Neural cell (in vitro differentiated cells): ENCODE data around the gene CACNA1D. TPM values are rescaled to one million over a fixed set of nuclear protein-coding genes. Genes with fewer than 3 reads are reported as not detected.

Experiments used
- H2AFZ ChIP-seq: fragments of 200-600, 300-800 bp; sonication (generic), shearing (Covaris generic); 2 replicates; pipeline ENCODE4 v1.6.0; 2014; ENCODE audit warnings: low read depth, mild to moderate bottlenecking, antibody characterized with exemption, low read length, moderate library complexity
- H3F3A ChIP-seq: fragments of 200-600 bp; shearing (Covaris generic); 2 replicates; pipeline ENCODE4 v1.6.1; 2016; ENCODE audit warnings: mild to moderate bottlenecking, moderate library complexity, mixed read lengths, antibody characterized with exemption, low read length; ENCODE audit not compliant: insufficient read depth, poor library complexity, severe bottlenecking
- H3K27ac ChIP-seq: fragments of 200-600, 300-800 bp; sonication (generic), shearing (Covaris generic); 2 replicates; pipeline ENCODE4 v1.5.1; 2014; ENCODE audit warnings: mild to moderate bottlenecking, low read length, moderate library complexity
- H3K27me3 ChIP-seq: fragments of 300-800, 200-600 bp; sonication (generic), shearing (Covaris generic); 2 replicates; pipeline ENCODE4 v1.6.0; 2014; ENCODE audit warnings: mild to moderate bottlenecking, low read depth, low read length, moderate library complexity; ENCODE audit not compliant: insufficient read depth
- H3K36me3 ChIP-seq: fragments of 300-800, 200-600 bp; sonication (generic), shearing (Covaris generic); 2 replicates; pipeline ENCODE4 v1.5.1; 2014; ENCODE audit warnings: mild to moderate bottlenecking, antibody characterized with exemption, low read length, moderate library complexity; ENCODE audit not compliant: insufficient read depth
- H3K4me2 ChIP-seq: fragments of 300-800, 200-600 bp; sonication (generic), shearing (Covaris generic); 2 replicates; pipeline ENCODE4 v1.6.0; 2014; ENCODE audit warnings: mild to moderate bottlenecking, low read length
- H3K4me3 ChIP-seq: fragments of 300-800, 200-600 bp; sonication (generic), shearing (Covaris generic); 2 replicates; pipeline ENCODE4 v1.5.1; 2014; ENCODE audit warnings: mild to moderate bottlenecking, low read length, moderate library complexity
- H3K79me2 ChIP-seq: fragments of 200-600 bp; shearing (Covaris generic); replicated peaks from 2 replicates; pipeline ENCODE4 v1.6.0; 2014; ENCODE audit warnings: mild to moderate bottlenecking, low read length, moderate library complexity; ENCODE audit not compliant: insufficient read depth
- H3K9ac ChIP-seq: fragments of 300-800, 200-600 bp; sonication (generic), shearing (Covaris generic); 2 replicates; pipeline ENCODE4 v1.6.1; 2016; ENCODE audit warnings: mild to moderate bottlenecking, low read length, mixed read lengths
- H3K9me2 ChIP-seq: fragments of 200-600 bp; shearing (Covaris generic); 2 replicates; pipeline ENCODE4 v1.6.1; 2016; ENCODE audit warnings: mild to moderate bottlenecking, low read length, mixed read lengths; ENCODE audit not compliant: insufficient read depth
- H3K9me3 ChIP-seq: fragments of 200-600, 300-800 bp; sonication (generic), shearing (Covaris generic); 2 replicates; pipeline ENCODE4 v1.6.1; 2016; ENCODE audit warnings: mild to moderate bottlenecking, mixed run types, low read length, moderate library complexity, mixed read lengths
- H4K20me1 ChIP-seq: fragments of 200-600 bp; shearing (Covaris generic); 2 replicates; pipeline ENCODE4 v1.6.1; 2016; ENCODE audit warnings: mild to moderate bottlenecking, mixed run types; ENCODE audit not compliant: insufficient read depth
- CTCF ChIP-seq: fragments of 450-650 bp; IDR thresholded peaks from 2 replicates; pipeline ENCODE4 v1.5.1; 2014; ENCODE audit warnings: antibody characterized with exemption, mild to moderate bottlenecking, moderate library complexity; ENCODE audit not compliant: poor library complexity, severe bottlenecking
- EP300 ChIP-seq: fragments of 450-650 bp; conservative IDR thresholded peaks from 2 replicates; pipeline ENCODE4 v1.6.1; 2014; ENCODE audit warnings: antibody characterized with exemption, mild to moderate bottlenecking, moderate library complexity; ENCODE audit not compliant: poor library complexity, severe bottlenecking
- EZH2 ChIP-seq: fragments of 200-600, 300-800 bp; shearing (Covaris generic), sonication (generic); IDR thresholded peaks from 2 replicates; pipeline ENCODE4 v1.6.1; 2014; ENCODE audit warnings: antibody characterized with exemption, low read length, borderline replicate concordance, mild to moderate bottlenecking; ENCODE audit not compliant: insufficient read depth, poor library complexity, severe bottlenecking
- MXI1 ChIP-seq: fragments of 450-650 bp; conservative IDR thresholded peaks from 2 replicates; pipeline ENCODE4 v1.6.1; 2014; ENCODE audit warnings: antibody characterized with exemption, mild to moderate bottlenecking; ENCODE audit not compliant: poor library complexity, severe bottlenecking
- POLR2AphosphoS5 ChIP-seq: IDR thresholded peaks from 2 replicates; pipeline ENCODE4 v1.6.1; 2012
- RAD21 ChIP-seq: fragments of 450-650 bp; conservative IDR thresholded peaks from 2 replicates; pipeline ENCODE4 v1.6.1; 2014; ENCODE audit warnings: antibody characterized with exemption, mild to moderate bottlenecking, moderate library complexity
- REST ChIP-seq: IDR thresholded peaks from 2 replicates; pipeline ENCODE4 v1.6.1; 2012; ENCODE audit warnings: borderline replicate concordance
- SMC3 ChIP-seq: fragments of 450-650 bp; conservative IDR thresholded peaks from 2 replicates; pipeline ENCODE4 v1.6.1; 2014; ENCODE audit warnings: antibody characterized with exemption, mild to moderate bottlenecking, moderate library complexity; ENCODE audit not compliant: poor library complexity
- TAF1 ChIP-seq: IDR thresholded peaks from 2 replicates; pipeline ENCODE4 v1.6.1; 2012; ENCODE audit warnings: low read depth
- polyA plus RNA-seq: library from polyadenylated mRNA; depleted of rRNA; stranded (reverse); fragments of >200 nt; gene quantifications from 2 replicates; pipeline ENCODE4 v1.2.3, GENCODE V29; 2014

Gene CACNA1D
- polyA plus RNA-seq, 1 donor from 2014 or later, result 22.5 TPM

- TF ChIP-seq EZH2 (no peak), CTCF (no peak), SMC3 (no peak), RAD21 (no peak), REST (no peak)
- no peaks in the 10 kb centered on the region for H3K27me3 ChIP-seq
- H3K4me3 ChIP-seq, result no peak overlapping the region
- no peaks in the 10 kb centered on the region for H3K79me2 ChIP-seq
- H4K20me1 ChIP-seq, result no peaks in the 10 kb centered on the region
- no peaks in the 10 kb centered on the region for H3F3A ChIP-seq
- H3K4me2 ChIP-seq, result no peak overlapping the region
- H2AFZ ChIP-seq, result no peak overlapping the region
- H3K9ac ChIP-seq, result no peak overlapping the region
- H3K9me3 ChIP-seq, result no peaks in the 10 kb centered on the region
- H3K27ac ChIP-seq, result no peak overlapping the region
- no peaks in the 10 kb centered on the region for H3K9me2 ChIP-seq
- no peaks in the 10 kb centered on the region for H3K36me3 ChIP-seq
Observed at GRCh38 chr3:53789459-53789858, 295.0 kb downstream of the CACNA1D start.

- no peak overlapping the region for H2AFZ ChIP-seq
- H3K4me3 ChIP-seq, result no peak overlapping the region
- H3K27me3 ChIP-seq, result no peaks in the 10 kb centered on the region
- no peak overlapping the region for H3K4me2 ChIP-seq
- TF ChIP-seq POLR2AphosphoS5 (no peak), SMC3 (no peak), EP300 (no peak), RAD21 (no peak), TAF1 (no peak), REST (no peak), CTCF (no peak), EZH2 (no peak), MXI1 (no peak)
- no peaks in the 10 kb centered on the region for H3F3A ChIP-seq
- H3K9ac ChIP-seq, result no peak overlapping the region
- no peaks in the 10 kb centered on the region for H4K20me1 ChIP-seq
- no peaks in the 10 kb centered on the region for H3K79me2 ChIP-seq
- no peak overlapping the region for H3K27ac ChIP-seq
- H3K36me3 ChIP-seq, result no peaks in the 10 kb centered on the region
- H3K9me3 ChIP-seq, result no peaks in the 10 kb centered on the region
- no peaks in the 10 kb centered on the region for H3K9me2 ChIP-seq
Observed at GRCh38 chr3:53790470-53790869, 296.1 kb downstream of the CACNA1D start.
